ENCODE results near the gene STK32C.
"Not testable (repeated sequence)": the region's sequence is repeated elsewhere in the genome, so short reads cannot be mapped to it uniquely, and the experiment has no call there.

Gene STK32C

DNA sequence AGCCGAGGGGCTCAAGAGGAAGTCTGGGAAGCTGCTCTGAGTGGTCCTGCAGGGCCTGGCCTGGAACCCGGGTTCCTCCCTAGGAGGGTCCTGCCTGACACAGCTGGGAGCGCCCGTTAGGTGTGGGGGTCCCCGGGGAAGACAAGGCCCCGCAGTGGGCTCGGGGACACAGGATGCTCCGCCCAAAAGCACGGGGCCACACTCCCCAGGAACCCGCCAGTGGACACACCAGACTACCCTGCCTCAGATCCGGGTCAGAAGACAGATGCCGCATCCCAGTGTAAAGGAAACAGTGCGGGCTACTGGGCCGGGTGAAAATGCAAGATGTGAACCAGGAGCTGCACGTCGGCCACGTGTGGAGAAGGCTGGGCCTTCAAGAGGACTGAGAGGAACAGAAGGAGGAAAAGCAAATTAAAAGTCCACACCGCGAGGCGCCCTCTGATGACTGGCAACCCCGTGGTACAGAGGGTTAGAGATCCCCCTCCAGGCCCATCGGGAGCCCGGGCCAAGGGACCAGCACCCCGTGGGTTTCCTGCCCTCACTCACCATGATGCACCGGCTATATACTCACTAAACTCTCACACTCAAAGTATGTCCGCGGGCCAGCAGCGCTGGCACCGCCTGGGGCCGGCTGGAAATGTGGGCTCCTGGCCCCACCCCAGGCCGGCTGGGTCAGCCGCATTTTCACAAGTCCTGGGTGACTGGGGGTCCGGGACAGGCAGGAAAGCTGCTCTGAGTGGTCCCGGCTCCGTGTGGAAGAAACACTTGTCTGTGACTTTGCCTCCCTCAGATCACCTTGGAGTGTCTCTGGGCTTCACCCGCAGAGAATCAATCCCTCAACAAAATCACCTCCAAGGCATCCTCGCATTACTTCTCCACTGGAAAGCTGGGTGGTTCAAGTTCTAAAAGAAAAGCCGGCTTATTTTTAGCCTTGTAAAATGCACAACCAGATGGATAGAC lies 6.1 kb downstream of the STK32C start:
- DNase-seq (ENCODE audit: low spot score): no peak

DNA sequence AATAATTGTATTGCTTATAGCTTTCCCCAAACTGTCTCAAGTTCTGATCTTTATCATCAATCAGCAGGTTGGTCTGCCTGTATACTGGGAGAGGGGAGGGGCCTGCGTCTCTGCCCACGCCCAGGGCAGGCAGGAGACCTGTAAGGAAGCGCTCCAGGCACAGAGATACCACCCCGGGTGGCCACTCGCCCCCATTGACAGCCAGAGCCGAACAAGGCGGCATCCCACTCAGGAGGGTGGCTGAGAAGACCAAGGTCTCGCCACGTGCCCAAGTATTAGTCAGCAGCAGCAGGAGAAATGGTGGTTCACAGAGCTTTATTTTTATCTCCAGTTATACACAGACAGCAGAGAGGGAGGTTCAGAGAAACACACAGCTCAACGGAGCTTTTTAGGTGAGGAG lies 7.2 kb downstream of the STK32C start:
- DNase-seq (ENCODE audit: low spot score): no peak

DNA sequence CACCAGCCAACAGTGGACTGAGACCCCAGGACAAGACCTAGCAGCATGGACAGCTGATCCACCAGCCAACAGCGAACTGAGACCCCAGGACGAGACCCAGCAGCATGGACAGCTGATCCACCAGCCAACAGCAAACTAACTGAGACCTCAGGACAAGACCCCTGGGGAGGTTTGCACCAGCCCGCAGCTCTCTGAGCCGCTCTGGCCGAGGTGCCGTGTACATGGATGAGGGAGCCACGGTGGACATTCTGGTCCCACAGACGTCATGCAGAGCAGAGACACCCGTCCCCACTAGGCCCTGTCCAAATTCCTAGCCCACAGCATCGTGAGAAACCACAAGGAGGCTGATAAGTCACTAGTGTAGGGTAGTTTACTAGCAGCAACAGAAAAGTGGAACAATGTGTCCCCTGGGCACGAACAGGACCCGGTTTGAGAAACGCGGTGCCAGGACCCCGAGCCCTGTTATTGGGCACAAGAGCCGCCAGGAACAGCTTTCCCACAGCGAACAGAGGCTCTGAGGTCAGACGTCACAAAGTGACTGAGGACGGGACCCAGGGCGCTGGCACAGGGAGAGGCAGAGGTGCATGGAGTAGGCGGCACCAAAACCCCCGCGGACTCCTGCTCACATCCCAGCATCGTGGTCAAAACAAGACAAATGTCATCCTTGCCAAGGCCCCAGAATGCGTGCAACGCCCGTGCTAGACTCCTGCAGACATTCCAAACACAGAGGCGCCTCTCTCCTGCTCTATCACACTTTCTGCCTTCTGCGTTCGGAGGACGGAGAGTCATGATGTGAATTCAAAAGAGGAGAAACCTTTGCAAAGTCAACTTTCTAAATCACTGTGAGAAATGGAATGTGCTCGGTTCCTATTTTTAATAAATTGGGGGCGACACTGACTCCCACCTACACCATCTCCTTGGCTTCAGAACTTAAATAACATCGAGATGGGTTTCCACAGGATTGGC lies 8.1 kb downstream of the STK32C start:
- DNase-seq (ENCODE audit: low spot score): no peak

DNA sequence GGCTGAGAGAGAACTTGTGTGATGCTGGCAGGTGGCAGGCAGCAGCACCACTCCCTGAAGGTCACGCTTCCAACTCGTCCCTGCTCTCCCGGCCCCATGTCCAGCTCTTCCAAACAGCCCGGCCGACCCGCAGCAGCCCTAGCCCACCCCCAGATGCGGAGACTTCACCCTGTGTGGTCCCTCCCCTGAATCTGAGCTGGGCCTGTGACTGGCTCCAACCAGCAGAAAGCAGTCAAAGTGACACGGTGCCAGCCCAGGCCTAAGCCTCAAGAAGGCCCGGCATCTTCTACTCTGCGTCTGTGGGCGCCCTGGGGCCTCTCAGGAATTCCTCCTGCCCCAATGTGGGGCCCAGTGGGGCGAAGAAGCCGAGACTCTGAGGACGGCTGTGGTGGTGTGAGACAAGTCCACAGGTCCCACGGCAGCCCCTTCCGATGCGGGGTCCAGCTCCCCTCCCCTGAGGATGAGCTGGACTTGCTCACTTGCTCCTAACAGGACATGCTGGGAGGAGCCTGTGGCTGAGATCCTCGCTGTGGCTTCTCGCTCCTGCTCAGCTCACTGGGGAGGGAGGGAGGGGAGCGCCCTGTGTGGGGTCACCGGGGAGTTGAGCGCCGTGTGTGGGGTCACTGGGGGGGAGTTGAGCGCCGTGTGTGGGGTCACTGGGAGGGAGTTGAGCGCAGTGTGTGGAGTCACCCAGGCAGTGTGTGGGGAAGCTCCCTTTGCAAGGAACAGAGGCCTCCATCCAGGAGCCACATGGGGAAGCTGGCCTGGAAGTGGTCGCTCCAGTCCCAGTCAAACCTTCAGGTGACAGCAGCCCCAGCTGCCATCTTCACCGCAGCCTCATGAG lies 9.5 kb downstream of the STK32C start:
- no peak for DNase-seq (ENCODE audit: low spot score)

DNA sequence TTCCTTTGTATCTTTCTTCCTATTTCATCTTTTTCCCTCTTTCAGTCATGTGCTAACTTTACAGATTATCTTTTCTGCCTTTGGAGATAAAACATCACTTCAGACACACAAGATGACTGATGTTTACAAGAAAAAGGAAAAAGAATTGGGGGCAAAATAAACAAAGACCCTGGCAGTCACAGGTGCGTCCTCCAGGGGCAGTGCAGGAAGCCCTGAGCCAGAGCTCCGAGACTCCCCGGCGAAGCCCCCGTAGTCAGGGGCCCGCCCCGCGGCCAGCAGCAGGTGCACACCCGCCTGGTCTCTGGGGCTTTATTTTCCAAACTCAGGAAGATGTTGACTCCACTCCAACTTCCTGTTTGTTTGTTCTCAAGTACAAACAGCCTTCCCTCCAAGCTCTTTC lies 10.2 kb downstream of the STK32C start:
- no peak for DNase-seq (ENCODE audit: low spot score)

DNA sequence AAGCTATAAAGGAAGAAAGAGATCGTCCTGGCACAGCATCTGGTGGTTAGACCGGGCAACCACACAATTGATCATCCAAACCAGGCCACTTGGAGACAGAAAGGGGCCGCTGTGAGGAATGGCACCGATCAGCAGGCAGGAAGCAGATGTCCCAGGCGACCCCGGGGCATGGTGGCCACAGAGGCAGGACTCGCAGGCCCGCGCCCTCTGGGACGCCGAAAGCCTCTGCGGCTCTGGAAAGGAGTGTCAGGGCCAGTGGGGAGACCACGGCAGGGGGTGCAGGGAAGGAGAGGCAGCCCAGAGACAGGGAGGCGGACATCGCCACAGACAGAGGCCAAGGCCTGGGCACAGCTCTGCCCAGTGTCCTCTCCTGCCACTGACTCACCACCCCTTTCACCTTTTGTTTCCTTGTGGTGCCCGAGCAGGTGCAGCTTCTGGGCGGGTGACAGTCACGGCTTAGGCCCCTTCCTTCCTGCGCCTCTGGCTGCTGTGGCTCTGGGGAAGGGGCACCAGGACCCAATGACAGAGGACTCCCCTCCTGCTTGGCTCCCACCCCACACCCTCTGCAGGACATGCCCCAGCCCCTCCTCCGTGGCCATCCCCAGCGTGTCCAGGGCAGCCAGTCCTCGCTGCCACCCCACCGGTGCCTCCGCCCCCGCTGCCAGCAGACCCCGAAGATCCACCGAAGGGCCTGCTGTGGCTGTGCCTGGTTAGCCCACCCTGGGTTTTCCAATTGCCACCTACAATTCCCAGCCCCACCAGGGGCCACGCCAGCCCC lies 10.9 kb downstream of the STK32C start:
- DNase-seq (ENCODE audit: low spot score): no peak

DNA sequence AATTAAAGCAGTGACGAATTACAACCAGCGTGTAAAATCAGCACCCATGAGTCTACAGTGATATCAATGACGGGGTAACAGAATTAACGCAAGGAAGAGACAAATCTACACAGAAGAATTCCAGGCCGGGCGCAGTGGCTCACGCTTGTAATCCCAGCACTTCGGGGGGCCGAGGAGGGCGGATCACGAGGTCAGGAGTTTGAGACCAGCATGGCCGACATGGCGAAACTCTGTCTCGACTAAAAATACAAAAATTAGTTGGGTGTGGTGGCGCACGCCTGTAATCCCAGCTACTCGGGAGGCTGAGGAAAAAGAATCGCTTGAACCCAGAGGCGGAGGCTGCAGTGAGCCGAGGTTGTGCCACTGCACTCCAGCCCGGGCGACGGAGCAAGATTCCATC lies 12.3 kb downstream of the STK32C start:
- DNase-seq (ENCODE audit: low spot score): not testable (repeated sequence)

DNA sequence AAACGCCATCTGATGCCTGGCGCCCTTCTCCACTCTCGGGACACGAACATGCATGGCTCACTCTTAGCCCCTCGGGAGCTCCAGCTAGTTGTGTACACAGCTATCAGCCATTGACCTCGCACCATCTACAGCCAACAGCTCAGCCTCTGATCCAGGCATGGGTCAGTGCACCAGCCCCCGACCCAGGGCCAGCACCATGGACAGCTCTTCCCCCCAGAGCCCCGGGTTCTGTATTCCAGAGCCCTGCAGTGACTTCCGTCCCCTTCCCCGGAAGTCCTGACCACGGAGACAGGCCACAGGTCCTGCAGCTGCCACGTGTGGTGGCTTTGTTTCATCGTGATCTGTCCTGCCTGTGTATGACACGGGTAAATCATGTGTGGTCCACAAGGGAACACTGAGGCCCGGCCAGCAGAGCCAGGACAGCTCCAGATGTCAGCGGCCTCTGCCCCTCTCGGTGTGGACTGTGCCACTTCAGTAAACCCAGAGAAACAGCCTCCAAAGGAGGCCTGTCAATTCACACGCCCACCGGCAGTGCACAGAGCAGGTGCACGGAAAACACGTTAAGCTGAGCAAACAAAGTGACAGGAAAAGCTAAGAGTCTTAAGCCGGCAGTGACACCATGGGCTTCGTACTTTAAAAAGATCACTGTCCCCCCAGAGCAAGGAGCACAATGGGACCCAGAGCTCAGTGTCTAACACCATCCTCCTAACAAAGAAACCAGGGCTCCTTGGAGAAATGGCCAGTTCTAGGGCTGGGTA lies 13.0 kb downstream of the STK32C start:
- no peak for DNase-seq (ENCODE audit: low spot score)

DNA sequence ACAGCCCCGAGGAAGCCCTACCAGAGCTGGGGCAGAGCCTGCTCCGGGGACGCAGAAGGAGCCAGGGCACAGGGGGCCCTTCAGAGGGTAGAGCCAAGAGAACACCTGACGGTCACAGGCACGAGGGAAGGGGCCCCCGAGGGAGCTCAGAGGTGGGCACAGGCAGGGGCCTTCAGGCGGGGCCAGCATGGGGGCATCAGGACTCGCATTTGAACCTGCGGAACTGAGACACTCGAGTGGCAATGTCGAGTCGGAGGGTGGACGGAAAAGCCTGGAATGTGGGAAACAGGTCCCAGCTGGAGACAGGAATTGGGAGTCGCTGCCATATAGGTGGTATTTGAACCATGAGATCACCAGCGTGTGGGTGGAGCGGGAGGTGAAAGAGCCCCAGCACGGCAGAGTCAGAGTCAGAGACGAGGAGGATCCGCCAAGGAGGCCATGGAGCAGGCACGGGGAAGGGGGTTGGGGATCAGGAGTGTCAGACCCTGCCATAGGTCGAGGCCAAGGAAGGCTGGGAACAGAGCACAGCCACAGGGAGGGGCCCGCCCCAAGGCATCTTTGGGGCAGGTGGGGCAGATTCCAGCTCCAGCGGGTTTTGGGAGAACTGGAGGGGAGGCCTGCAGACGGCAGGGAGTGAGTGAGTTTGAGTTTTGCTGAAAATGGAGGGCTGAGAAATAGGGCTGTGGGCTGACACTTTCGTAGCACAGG lies 13.8 kb downstream of the STK32C start:
- no peak for DNase-seq (ENCODE audit: low spot score)

DNA sequence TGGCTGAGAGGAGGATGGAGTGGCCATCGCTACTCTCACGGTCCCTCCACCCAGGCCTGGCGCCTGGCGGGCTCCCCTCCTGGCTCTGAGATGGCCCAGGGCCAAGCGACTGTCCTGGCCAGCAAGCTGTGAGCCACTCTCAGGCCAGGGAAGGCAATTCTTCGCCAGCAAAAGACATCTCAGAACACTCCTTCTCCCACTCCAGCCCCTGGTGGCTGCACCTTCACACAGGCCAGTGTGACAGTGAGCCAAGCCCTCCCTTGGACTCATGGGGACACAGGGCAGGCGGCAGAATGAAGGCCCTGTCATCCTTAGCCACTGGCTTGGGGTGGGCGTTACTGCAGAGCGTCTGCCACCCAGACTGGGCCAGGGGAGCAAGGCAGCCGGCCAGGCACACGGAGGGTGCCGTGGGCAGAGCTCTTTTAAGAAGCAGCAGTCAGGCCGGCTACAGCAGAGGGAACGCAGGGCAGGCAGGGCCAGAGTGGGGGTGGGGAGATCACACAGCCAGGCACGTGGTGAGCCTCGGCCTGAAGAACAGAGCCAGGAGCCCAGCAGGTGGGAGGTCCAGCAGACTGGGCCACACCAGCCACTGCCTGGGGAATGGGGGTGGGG lies 14.4 kb downstream of the STK32C start:
- no peak for DNase-seq (ENCODE audit: low spot score)

DNA sequence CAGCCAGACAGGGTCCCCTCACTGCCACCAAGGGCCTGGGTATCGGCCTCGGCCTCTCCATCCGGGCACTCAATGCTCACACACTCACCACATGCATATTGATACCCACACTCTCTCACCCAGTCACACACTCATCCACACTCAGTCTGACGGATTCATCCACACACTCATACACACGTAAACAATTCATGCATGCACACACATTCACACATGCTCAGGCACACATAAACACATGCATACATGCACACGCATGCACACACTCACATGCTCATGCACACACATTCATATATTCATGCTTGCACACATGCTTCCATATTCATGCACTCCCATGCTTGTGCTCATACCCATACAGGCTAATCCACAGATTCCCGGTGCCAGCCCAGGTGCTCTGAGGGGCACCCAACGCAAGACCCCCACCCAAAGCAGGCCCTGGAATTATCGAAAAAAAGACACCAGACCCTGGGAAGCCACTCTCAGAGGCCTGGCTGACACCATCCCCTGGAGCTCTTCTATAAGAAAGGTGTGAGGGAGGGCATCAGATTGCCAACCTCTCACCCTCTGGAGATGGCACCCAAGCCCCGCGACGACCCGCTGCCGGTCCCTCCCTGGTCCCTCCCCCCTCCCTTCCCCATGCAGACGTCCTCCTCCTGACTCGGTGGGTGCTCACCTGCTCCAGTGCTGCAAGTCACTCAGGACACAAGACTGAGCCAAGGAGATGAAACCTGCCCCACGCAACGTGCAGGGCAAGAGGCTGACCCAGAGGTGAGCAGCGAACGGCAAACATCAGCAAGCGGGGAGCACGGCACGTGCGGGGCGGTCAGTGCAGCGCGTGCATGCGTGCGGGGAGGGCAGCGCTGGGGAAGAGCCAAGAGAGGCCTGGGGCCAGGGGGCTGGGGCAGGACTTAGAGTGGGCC lies 15.2 kb downstream of the STK32C start:
- DNase-seq (ENCODE audit: low spot score): no peak

DNA sequence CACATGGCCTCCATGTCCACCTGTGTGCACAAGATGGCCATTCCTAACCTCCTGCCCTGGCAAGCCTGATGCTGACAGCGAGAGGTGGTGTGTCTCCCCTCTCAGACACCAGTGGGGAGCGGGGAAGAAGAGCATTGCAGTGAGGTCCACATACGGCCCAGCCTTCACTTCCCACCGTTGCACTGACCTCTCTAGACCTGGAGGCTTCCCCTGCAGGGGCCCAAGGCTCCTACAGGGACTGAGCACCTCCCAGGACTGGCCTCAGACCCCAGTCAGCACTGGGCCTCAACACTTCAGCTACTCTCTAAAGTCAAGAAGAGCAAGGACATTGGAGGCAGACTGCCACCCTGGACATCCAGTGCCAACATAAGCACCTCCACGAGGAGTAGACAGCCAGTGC lies 15.9 kb downstream of the STK32C start:
- DNase-seq (ENCODE audit: low spot score): no peak

DNA sequence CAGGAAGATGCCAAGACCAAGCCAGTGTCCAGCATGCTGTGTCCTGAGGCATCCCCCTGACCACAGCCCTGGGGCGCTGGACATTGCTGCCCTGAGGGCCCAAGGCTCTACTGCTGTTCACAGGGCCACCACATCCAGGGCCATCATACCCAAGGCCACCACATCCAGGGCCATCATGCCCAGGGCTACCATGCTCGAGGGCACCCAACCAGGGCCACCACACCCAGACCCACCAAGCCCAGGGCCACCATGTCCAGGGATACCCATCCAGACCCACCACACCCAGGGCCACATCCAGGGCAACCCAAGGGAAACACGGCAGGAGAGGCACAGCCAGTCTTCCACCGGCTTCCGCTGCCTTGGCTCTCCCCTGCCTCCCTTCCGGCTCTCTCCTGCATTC lies 17.1 kb downstream of the STK32C start:
- DNase-seq (ENCODE audit: low spot score): no peak

DNA sequence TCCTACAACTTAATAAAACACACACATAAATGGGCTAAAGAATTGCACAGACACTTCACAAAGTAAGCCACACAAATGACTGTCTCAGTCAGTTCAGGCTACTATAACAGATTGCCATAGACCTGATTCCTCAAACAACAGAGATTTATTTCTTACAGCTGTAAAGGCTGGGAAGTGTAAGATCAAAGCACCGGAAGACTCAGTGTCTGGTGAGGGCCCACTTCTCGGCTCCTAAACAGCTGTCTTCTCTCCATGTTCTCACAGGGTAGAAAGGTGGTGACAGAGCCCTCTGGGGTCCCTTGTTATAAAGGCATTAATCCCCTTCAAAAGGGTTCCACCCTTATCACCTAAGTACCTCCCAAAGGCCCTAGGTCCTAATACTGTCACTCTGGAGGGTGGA lies 18.3 kb downstream of the STK32C start:
- no peak for DNase-seq (ENCODE audit: low spot score)

DNA sequence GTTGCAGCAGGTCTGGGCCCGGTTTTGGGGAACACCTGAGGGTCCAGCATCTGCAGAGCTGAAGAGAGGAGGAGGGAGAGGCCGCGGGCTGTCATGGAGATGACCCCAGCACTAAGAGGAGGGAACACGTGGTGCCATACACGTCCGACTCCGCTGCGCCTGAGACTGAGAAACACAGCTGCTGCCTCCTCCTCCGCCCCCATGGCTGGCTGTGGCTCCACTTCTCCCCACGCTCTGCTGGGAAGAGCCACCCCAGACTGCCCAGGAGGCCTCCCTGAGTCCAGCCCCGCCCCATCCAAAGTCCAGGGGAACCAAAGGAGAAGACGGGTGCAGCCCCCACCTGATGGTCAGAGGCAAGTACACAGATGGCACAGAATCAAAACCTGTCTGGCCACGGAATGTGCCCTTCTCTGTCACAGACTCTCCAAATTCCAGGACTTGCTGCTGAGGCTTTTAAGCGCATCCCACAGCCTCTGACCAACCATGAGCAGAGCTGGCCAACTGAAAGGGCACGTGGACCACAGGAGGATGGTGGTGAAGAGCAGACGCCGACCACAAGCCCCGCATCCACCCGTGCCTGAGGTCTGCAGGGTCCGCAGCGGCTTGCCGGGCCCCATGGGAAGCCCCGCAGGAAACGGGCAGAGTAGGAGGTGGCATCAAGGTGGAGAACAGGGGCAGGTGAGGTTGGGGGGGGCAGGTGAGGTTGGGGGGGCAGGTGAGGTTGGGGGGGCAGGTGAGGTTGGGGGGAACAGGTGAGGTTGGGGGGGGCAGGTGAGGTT lies 24.0 kb downstream of the STK32C start:
- DNase-seq (ENCODE audit: low spot score): peak; percentile 14

DNA sequence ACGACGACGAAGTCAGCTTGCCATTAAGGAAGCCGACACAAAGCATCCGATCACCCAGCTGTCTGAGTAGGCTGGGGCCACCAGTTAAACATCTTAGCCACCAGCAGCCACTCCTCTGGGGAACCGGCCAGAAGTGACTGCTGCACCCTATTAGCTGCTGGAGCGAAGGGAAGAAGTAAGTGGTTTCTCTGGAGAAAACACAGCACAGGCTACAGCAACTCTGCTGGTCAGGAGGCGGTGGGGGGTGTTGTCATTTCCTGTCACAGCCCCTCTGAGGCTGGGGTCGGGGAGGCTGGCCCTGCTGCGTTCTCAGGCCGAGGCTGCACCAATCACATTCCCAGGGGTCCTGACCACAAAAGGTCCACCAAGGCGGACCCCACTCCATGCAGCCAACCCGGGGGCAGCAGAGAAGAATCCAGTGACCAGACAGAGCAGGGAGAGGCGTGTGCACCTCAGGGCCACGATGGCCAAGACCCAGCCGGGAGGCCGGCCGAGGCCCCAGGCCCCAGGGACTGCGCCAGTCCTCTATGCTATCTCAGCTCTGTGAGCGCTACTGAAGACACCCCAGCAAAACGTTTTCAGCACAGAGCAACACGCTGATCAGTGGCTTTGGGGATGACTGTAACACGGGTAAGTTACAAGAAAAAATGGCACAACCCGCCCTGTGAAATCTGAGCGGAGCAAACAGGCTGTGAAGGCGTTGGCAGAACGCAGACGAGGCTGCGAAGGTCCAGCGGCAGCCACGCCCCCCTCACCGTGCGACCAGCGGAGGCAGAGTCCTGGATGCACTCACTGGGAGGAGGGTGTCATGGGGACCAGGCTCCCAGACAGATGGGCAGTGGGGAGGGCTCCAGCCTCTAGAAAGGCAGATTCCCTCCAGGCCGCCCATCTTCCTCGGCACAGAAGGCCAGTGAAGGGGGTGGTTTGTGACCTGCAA lies 24.8 kb downstream of the STK32C start:
- DNase-seq (ENCODE audit: low spot score): no peak
